KG1 (cell line): Measurements from ENCODE around the gene ELMO1.

Experiments used
- DNase-seq: peaks from one replicate; lab custom pipeline; 2025; lab: John Stamatoyannopoulos, UW

The ELMO1 gene

DNA sequence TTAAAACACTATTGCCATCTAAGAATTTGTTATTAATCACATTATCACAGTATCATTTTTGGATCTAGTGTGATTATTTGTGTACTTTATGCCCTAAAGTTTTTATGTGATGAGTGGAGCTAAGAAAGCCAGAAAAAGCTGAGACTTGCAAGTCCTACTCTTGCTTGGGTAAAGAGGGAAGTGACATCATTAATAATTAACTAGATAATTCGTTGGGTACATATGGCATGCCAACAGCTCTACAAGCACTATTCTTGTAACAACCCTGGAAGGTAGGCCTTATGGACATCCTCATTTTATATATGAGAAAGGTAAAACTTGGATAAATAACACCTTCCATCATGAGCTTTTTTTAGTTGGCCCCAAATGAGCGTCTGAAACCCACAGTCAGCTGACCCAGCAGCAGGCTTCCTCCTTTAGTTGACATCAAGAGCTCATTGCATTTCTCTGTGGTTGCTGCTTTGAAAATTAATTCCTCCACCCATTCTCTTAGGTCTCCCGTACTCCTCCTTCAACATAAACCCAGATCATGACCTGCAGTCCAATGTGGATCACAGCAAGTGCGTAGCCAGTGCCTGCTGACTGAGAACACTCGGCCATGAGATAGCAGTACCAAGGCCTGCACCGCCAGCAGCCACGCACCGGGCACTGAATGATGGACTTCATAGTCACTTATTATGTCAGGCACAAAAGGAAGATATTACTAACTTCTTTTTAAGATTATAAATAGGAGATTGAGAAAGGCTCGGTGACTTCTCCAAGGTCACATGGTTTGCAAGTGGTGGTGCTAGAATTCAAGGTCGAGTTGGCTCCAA, 432.4 kb downstream of the ELMO1 start:
- no peak for DNase-seq

- DNase-seq = no peak
These were observed 433.2 kb downstream of the ELMO1 start for GRCh38 chr7:37015353-37016034.

DNA sequence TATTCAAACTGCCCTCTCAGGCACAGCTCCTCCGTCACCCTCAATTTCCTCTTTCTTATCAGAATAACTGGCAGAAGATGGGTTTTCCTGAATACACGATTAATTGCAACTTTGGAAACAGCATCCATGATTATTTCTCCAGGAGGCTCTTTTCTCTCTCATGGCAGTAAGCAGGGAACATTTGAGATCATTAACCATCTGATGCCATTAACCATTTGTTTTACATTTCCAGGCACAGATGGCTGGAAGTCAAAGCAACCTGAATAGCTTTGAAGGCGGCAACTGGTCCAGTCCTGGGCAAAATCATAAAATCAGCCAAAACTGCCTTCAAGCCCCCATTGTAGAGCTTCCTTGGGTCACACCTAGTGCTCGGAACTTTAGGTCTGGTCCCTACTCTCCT, 434.9 kb downstream of the ELMO1 start:
- no peak for DNase-seq

DNA sequence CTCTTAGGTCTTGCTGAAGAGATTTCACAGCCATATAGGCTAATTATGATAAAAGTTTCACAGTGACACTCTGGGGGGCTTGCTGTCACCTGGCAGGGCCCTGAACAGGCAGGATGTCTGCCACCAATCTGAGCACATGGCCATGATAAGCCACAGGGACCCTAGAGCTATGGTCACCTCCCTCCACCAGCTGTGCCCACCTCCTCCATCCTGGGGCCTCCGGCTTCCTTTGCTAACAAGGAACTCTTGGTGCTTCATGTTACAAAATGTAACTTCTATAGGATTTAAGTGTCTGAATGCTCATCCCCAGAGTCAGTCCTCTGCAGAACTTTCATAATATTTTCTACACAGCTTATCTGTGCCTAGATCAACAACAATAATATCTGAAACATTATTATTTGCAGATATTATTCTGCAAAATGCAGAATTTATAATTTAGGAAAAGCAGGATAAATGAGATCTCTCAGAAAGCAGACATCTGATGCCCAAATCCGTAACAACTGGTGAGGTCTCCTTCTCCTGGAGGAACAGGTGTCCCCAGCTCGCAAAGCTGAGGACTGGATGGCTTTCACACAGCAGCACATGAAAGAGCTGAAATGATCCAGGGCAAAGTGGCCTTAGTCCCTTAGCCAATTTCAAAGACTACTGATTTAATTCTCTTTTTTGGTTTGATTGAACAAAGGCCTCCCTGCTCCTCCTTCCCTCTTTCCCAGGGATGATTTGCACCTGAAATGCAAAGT, 437.3 kb downstream of the ELMO1 start:
- DNase-seq = no peak

DNA sequence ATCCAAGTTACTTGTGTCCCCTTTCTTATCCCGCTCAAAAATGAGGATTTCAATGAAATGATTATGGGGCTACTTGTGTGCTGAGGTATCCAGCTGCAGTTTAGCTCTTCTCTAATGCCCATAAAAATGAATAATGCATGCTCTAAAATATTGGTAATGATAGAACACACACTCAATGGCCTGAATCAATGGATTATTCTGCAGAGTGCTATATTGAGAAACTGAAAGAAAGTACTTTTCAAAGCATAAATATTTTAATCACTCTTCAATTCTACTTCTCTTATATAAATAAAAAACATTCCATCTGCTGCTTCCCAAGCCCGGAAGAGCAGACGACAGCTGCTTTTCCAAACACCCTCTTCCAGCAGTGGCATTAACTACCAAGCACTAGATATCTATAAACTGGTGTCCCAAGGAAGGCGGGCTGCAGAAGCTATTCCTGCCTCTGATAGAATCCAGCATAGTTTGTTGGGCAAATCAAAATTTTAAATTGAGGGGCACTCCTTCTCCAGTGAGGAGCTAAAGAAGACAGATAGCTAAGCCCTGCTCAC, 439.5 kb downstream of the ELMO1 start:
- DNase-seq = no peak

GRCh38 chr7:37007691-37008090, 441.0 kb downstream of the ELMO1 start:
- DNase-seq = no peak

GRCh38 chr7:37007268-37007667, 441.4 kb downstream of the ELMO1 start:
- no peak for DNase-seq

GRCh38 chr7:37006764-37007163, 441.9 kb downstream of the ELMO1 start:
- no peak for DNase-seq

- no peak for DNase-seq
These were observed 448.2 kb downstream of the ELMO1 start for GRCh38 chr7:37000511-37000910.

DNA sequence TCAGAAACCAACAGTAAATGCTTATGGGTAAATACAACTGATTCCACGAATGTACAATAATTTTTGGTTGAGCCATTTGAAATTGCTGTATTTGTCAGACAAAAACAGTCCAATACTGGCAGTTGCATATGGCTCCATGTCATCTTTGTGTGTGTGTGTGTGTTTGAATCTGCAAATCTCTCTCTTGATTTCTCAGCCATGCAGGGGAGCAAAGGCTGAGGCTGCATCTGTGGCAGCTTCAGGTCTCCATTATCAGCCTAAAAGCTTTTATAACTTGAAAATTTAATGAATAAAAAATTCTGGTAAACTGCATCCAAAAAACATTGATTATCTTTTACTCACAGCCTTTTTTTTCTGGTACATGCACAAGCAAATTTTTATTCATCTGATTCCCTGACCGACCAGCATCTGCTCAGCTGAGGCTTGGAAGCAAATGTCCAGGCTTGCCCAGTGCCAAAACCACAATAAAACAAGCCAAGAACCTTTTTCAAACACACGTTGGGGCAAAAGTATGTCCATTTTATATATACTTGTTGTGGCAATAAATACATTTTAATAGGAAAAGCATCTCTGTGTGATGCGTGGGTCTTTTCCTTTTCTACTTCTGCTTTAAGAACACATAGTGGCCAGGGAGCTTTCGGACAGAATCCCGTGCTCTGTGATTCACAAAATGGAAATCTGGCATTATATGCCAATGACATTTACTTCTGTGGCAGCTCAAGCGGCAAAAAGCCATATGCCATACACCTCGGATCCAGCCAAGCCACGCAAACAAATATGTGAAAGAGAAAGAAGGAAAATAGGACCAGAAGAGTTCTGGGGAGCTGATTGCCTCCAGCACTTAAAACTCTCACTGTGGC, 448.8 kb downstream of the ELMO1 start:
- DNase-seq = no peak

DNA sequence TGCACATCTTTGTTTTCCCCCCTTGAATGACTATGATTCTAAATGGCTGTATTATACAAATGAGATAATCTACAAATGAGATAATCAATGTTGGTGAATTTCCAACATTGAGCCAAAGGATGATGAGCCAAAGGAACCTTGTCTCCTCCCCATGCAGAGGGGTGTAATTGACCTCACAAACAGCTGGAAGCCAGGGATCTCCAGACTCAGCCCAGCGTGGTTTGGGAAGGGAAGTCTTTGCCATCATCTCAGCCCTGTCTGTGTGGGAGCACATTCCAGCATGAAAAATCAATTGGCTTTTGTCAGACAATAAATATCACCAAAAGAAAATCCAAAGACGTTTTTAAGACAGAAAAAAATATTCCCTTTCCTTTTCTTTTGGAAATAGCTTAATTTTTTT, 452.9 kb downstream of the ELMO1 start:
- no peak for DNase-seq

DNA sequence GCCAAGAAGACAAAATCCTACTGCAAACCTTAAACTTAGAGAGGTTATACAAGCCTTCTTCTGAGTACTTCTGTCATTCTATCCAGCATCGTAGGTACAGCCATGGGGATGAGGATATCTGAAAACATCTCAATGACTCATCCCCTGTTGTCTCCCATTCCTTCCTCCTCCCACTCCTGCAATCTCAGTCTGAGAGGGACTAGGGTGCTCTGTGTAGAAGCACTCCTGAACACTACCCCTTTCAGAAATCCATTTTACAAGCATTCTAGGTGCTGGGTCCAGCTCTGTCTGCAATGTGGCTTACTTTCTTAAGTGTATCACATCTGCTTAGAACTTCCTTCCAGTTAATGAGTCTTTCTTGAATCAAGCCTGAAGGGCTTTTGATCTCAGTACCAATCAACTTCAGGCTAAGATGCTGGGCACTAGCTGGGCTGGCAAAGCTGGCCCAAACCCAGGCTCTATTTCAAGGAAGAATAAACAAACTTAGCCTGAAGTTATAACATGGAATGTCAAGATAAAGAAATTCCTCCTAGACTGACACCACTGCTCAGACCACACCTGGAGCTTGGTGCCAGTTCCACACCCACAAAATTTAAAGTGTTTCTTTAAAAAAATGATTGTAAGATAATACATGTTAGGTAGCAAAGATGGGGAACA, 454.1 kb downstream of the ELMO1 start:
- DNase-seq = no peak

DNA sequence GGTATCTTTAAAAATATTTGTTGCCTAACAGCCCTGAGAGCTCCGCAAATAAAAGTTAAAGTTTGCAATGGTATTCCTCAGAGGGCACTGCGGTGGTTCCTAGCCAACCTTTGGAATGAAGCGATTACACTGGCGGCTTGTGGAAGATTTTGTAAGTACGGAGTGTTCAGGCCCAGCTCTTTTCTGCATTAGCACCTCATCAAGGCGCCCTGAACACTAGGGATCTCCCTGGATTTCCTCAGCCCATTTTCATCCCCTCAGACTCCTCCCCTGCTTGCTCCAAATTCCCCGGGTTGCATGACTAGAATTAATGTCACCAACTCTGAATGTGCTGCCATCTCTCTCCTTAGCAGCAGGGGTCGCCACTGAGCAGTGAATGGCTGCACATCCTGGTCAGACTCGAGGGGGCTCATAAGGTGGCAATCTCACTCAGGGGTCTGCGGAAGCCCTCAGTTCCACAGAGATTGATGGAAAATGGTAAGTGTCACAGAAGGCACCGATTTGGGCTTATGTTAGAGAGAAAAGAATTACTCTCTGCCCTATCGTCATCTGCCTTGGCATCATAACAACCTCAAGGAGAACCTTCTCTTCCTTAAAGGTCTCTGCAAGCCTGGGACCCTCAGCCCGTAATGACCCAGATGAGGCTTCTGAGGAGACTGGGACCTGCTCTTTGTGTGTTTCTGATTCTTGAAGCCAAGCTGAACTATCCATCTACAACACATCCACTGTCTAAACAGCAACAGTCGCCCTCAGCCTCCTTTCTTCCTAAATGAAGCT, 461.5 kb downstream of the ELMO1 start:
- no peak for DNase-seq

DNA sequence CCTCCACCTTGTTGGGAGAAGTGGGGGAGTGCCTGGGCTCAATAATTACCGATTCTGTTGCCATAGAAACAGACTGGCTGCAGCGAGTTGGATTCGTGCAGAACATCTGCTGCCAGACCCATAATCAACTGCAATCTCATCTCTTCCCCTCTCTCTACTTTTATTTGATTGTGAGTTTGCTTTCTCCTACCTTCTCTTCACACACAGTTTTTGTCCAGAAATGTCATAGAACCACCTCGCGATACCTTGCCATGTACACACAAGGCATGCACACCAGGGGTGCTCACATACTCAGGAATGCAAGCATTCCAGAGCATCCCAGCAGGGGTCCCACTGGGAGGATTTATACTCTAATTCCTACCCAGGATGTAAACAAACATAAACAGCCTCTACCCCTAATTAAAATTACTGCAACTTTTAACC, 462.1 kb downstream of the ELMO1 start:
- no peak for DNase-seq

GRCh38 chr7:36985866-36986400, 462.7 kb downstream of the ELMO1 start:
- DNase-seq = no peak

- no peak for DNase-seq
These were observed 463.3 kb downstream of the ELMO1 start for GRCh38 chr7:36985316-36985715.

- peak; percentile 22 for DNase-seq
These were observed 463.9 kb downstream of the ELMO1 start for GRCh38 chr7:36984710-36985312.

DNA sequence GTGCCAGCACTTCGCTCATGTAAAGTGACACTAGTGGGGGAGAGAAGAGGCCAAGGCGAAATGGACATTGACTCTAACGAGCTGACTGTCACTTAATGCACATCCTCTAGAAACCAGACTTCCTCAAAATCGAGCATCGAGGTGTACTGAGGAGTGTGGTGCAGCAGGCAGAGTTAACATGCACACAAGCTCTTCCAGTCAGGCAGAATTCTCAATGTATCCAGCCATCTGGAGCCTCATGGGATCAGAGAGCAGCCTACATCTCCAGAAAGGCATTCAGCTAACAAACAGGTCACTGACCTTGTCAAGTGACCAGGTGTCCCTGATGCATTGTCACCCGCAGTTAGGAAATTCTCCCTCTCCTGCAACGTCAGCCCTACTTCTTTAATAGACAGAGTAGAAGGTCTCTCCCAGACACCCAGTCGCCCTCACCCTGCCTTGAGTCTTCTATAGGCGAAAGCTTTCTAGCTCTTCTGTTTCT, 464.6 kb downstream of the ELMO1 start:
- no peak for DNase-seq

- DNase-seq = no peak
These were observed 465.9 kb downstream of the ELMO1 start for GRCh38 chr7:36982766-36983165.
